Osteoblast (primary cell): ENCODE data around the gene SCN2B. TPM values are rescaled to one million over a fixed set of nuclear protein-coding genes. Genes with fewer than 3 reads are reported as not detected.

Source experiments
- DNase-seq: peaks from one replicate; pipeline ENCODE4 v3.0.0; 2011; ENCODE audit warnings: low spot score, mixed read lengths; ENCODE audit not compliant: insufficient read length; ENCODE audit errors: missing footprints
- H2AFZ ChIP-seq: 2 replicates; pipeline ENCODE4 v1.6.0; 2011; ENCODE audit warnings: mild to moderate bottlenecking, low read length
- H3K27ac ChIP-seq: 2 replicates; pipeline ENCODE4 v1.5.1; 2011; ENCODE audit warnings: mild to moderate bottlenecking, low read depth, low read length, moderate library complexity
- H3K27me3 ChIP-seq: 2 replicates; pipeline ENCODE4 v1.6.0; 2012; ENCODE audit warnings: mild to moderate bottlenecking, control low read depth, inconsistent platforms, low read length, moderate library complexity; ENCODE audit not compliant: insufficient read depth
- H3K36me3 ChIP-seq: 2 replicates; pipeline ENCODE4 v1.5.1; 2011; ENCODE audit warnings: mild to moderate bottlenecking, low read length, control low read depth, moderate library complexity; ENCODE audit not compliant: insufficient read depth
- H3K4me1 ChIP-seq: 2 replicates; pipeline ENCODE4 v1.5.1; 2011; ENCODE audit warnings: mild to moderate bottlenecking, low read length, control low read depth, moderate library complexity; ENCODE audit not compliant: insufficient read depth
- H3K4me2 ChIP-seq: 2 replicates; pipeline ENCODE4 v1.6.0; 2011; ENCODE audit warnings: mild to moderate bottlenecking, low read length; ENCODE audit not compliant: insufficient read depth
- H3K4me3 ChIP-seq: fragments of 200-600 bp; sonication (generic); 3 replicates; pipeline ENCODE4 v1.5.1; 2012; ENCODE audit warnings: mild to moderate bottlenecking, low read length, inconsistent platforms; ENCODE audit not compliant: insufficient read depth
- H3K79me2 ChIP-seq: 2 replicates; pipeline ENCODE4 v1.6.0; 2012; ENCODE audit warnings: mild to moderate bottlenecking, low read length, control low read depth, inconsistent platforms; ENCODE audit not compliant: insufficient read depth
- H3K9me3 ChIP-seq: 2 replicates; pipeline ENCODE4 v1.5.1; 2011; ENCODE audit warnings: low read depth, low read length, control low read depth
- H4K20me1 ChIP-seq: 2 replicates; pipeline ENCODE4 v1.6.0; 2012; ENCODE audit warnings: mild to moderate bottlenecking, low read length, control low read depth; ENCODE audit not compliant: insufficient read depth
- CTCF ChIP-seq: IDR thresholded peaks from 2 replicates; pipeline ENCODE4 v1.5.1; 2011; ENCODE audit warnings: mild to moderate bottlenecking, low read depth, low read length, moderate library complexity; ENCODE audit errors: extremely low read depth
- total RNA-seq: library from RNA; depleted of rRNA; stranded (reverse); fragments of >200 nt; gene quantifications from 2 replicates; pipeline ENCODE4 v1.2.3, GENCODE V29; 2012

Gene SCN2B
- total RNA-seq, 1 donor, result not detected

- no peak for TF ChIP-seq CTCF
- Histone ChIP-seq H3K4me3 (no peak overlapping the region), H3K79me2 (no peaks in the 10 kb centered on the region), H3K9me3 (no peaks in the 10 kb centered on the region), H3K27me3 (peaks cover 23% of the 10 kb centered on the region), H2AFZ (no peak overlapping the region), H3K4me2 (no peak overlapping the region), H3K27ac (no peak overlapping the region), H3K4me1 (no peaks in the 10 kb centered on the region), H3K36me3 (no peaks in the 10 kb centered on the region), H4K20me1 (no peaks in the 10 kb centered on the region)
- peak; percentile 77 for DNase-seq
Observed at GRCh38 chr11:118161786-118162185, 14.7 kb downstream of the SCN2B start.

GRCh38 chr11:118157186-118157895 is 19.1 kb downstream of the SCN2B start:
- no peak overlapping the region for H2AFZ ChIP-seq
- H3K27me3 ChIP-seq, result peaks cover 66% of the 10 kb centered on the region
- no peaks in the 10 kb centered on the region for H3K4me1 ChIP-seq

GRCh38 chr11:118156531-118157185 is 19.8 kb downstream of the SCN2B start:
- Histone ChIP-seq H3K9me3 (no peaks in the 10 kb centered on the region), H3K79me2 (no peaks in the 10 kb centered on the region), H2AFZ (no peak overlapping the region), H3K4me1 (no peaks in the 10 kb centered on the region), H3K36me3 (no peaks in the 10 kb centered on the region), H3K27ac (no peak overlapping the region), H4K20me1 (no peaks in the 10 kb centered on the region), H3K4me2 (no peak overlapping the region), H3K27me3 (peaks cover 73% of the 10 kb centered on the region), H3K4me3 (no peak overlapping the region)
- no peak for TF ChIP-seq CTCF
- peak; percentile 44 for DNase-seq

More at GRCh38 chr11:118157186-118157895, 19.1 kb downstream of the SCN2B start:
- no peaks in the 10 kb centered on the region for H3K36me3 ChIP-seq
- no peaks in the 10 kb centered on the region for H3K79me2 ChIP-seq
- no peaks in the 10 kb centered on the region for H4K20me1 ChIP-seq
- TF ChIP-seq CTCF, result no peak
- H3K4me2 ChIP-seq, result no peak overlapping the region
- no peak overlapping the region for H3K27ac ChIP-seq
- H3K9me3 ChIP-seq, result no peaks in the 10 kb centered on the region
- DNase-seq, result peak; percentile 58
- no peak overlapping the region for H3K4me3 ChIP-seq

- Histone ChIP-seq H3K4me3 (no peak overlapping the region), H3K36me3 (no peaks in the 10 kb centered on the region), H3K4me1 (no peaks in the 10 kb centered on the region), H3K79me2 (no peaks in the 10 kb centered on the region), H4K20me1 (no peaks in the 10 kb centered on the region), H3K27me3 (peaks cover 80% of the 10 kb centered on the region), H2AFZ (no peak overlapping the region), H3K4me2 (no peak overlapping the region), H3K27ac (no peak overlapping the region), H3K9me3 (no peaks in the 10 kb centered on the region)
- no peak for TF ChIP-seq CTCF
- peak; percentile 83 for DNase-seq
Observed at GRCh38 chr11:118155776-118156530, 20.5 kb downstream of the SCN2B start.
